DND-41 (cell line): ENCODE results near the gene SPTLC1.

Experiments used
- EZH2 ChIP-seq: IDR thresholded peaks from 3 replicates; pipeline ENCODE4 v1.6.1; 2012; ENCODE audit warnings: borderline replicate concordance, low read depth, mild to moderate bottlenecking, moderate library complexity, low read length, inconsistent platforms; ENCODE audit not compliant: severe bottlenecking
- TF ChIP-seq, protein P1 (sequence below): IDR thresholded peaks from 2 replicates; pipeline ENCODE4 v1.5.1; 2012; ENCODE audit warnings: borderline replicate concordance, low read length, moderate library complexity, mild to moderate bottlenecking; ENCODE audit not compliant: poor library complexity, severe bottlenecking; ENCODE audit errors: extremely low read depth

- TF ChIP-seq, protein P1, sequence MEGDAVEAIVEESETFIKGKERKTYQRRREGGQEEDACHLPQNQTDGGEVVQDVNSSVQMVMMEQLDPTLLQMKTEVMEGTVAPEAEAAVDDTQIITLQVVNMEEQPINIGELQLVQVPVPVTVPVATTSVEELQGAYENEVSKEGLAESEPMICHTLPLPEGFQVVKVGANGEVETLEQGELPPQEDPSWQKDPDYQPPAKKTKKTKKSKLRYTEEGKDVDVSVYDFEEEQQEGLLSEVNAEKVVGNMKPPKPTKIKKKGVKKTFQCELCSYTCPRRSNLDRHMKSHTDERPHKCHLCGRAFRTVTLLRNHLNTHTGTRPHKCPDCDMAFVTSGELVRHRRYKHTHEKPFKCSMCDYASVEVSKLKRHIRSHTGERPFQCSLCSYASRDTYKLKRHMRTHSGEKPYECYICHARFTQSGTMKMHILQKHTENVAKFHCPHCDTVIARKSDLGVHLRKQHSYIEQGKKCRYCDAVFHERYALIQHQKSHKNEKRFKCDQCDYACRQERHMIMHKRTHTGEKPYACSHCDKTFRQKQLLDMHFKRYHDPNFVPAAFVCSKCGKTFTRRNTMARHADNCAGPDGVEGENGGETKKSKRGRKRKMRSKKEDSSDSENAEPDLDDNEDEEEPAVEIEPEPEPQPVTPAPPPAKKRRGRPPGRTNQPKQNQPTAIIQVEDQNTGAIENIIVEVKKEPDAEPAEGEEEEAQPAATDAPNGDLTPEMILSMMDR = no peak
- TF ChIP-seq EZH2 = no peak
Measured at GRCh38 chr9:92108122-92108521, 7.1 kb downstream of the SPTLC1 start.
